ENCODE results near the gene HS3ST4.
"Not testable (repeated sequence)": the region's sequence is repeated elsewhere in the genome, so short reads cannot be mapped to it uniquely, and the experiment has no call there.

Gene HS3ST4

GRCh38 chr16:26071101-26071866 lies 379.5 kb downstream of the HS3ST4 start:
- in situ Hi-C loops (cut with MboI; ENCODE audit: low sequenced_read_pairs): no loop called here

- in situ Hi-C loops (cut with MboI; ENCODE audit: low sequenced_read_pairs): no loop called here
These were observed 387.1 kb downstream of the HS3ST4 start for GRCh38 chr16:26078716-26079355.

GRCh38 chr16:26087091-26087490 lies 395.3 kb downstream of the HS3ST4 start:
- in situ Hi-C loops (cut with MboI; ENCODE audit: low sequenced_read_pairs): no loop called here

DNA sequence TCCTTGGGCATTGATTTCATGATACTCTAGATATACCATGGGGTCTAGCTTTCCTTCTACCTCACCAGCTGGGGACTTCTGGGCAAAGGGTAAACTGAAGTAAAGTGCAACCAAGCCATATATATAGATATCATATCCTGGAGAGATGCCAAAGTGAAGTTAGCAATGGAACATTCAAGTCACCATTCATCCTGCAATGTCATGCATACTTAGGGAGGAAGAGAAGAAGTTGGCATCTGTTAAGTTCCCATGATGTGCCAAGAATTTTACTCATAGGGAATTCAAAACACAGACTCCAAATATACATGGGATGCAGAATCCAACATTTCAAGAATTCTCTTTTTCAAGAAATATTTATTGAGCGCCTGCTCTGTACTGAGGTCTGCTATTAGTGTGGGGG lies 399.8 kb downstream of the HS3ST4 start:
- in situ Hi-C loops (cut with MboI; ENCODE audit: low sequenced_read_pairs): no loop called here

DNA sequence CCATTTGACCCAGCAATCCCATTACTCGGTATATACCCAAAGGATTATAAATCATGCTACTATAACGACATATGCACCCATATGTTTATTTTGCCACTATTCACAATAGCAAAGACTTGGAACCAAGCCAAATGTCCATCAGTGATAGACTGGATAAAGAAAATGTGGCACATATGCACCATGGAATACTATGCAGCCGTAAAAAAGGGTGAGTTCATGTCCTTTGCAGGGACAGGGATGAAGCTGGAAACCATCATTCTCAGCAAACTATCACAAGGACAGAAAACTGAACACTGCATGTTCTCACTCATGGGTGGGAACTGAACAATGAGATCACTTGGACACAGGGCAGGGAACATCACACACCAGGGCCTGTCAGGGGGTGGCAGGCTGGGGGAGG lies 406.4 kb downstream of the HS3ST4 start:
- in situ Hi-C loops (cut with MboI; ENCODE audit: low sequenced_read_pairs): not testable (repeated sequence)

DNA sequence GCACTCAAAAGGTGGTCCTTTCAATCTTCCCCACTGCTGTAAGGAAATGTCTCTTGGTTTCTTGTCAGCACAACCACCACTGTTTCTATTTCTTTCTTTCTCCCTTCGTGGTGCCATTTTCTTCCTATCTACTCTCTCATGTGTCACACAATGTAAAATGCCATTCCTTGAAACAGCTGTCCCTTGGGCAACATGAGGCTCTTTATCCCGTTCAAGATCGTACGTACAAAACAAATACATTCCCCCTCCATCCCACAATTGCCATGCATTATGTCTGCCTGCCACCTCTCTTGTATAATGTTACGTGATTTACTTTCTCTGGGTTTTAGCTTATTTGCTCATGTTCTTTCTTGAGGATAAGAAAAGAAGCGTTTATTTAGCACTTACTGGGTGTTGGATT lies 410.6 kb downstream of the HS3ST4 start:
- in situ Hi-C loops (cut with MboI; ENCODE audit: low sequenced_read_pairs): no loop called here

GRCh38 chr16:26108836-26109505 lies 417.2 kb downstream of the HS3ST4 start:
- in situ Hi-C loops (cut with MboI; ENCODE audit: low sequenced_read_pairs): no loop called here

DNA sequence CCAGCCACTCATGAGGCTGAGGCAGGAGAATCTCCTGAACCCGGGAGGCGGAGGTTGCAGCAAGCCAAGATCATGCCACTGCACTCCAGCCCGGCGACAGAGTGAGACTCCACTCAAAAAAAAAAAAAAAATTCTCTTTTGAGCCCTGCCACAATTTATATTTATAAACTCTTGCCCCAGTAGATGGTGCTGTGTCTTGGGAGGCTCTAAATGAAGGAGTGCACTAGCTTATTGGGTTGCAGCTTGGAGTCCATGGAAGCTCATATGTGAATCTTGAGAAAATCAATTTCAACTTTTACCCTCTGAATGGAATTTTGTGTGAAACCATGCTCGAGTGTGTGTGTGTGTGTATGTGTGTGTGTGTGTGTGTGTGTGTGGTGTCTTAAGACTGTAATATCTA lies 420.1 kb downstream of the HS3ST4 start:
- in situ Hi-C loops (cut with MboI; ENCODE audit: low sequenced_read_pairs): no loop called here

DNA sequence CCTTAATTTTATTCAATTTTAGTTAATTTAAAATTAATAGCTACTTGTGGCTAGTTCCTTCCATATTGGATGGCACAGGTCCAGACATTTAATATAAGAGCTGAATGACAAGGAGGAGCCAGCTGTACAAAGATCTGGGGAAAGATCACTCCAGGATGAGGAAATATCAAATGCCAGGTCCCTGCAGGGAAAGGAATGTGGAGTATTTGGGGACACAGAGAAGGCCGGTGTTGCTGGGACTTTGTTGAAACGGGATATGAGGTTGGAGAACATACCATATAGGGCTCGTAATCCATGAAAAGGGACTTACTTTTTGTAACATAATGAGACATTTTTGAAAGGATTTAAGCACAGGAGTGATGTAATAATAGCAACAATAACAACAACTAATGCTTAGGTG lies 426.8 kb downstream of the HS3ST4 start:
- in situ Hi-C loops (cut with MboI; ENCODE audit: low sequenced_read_pairs): no loop called here

GRCh38 chr16:26120729-26121128 lies 429.0 kb downstream of the HS3ST4 start:
- in situ Hi-C loops (cut with MboI; ENCODE audit: low sequenced_read_pairs): no loop called here

DNA sequence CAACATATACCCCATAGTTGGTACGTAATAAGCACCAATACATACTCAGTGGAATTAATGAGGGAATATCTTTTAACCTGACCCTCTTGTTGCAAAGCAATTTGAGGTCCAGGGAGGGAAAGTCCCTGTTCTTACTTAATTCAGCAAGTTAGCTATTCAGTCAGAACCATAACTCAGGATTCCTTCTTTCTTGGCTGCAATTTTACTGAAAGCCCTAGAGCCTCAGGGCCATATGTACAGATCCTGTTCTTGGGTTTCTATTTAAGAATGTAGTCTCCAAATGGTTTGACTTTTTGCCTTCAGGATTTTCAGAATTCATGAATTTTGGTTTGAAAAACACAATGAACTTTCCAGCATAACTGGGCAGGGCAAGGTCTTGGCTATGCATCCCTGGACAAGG lies 436.5 kb downstream of the HS3ST4 start:
- in situ Hi-C loops (cut with MboI; ENCODE audit: low sequenced_read_pairs): no loop called here

GRCh38 chr16:26129997-26130396 lies 438.2 kb downstream of the HS3ST4 start:
- in situ Hi-C loops (cut with MboI; ENCODE audit: low sequenced_read_pairs): no loop called here

DNA sequence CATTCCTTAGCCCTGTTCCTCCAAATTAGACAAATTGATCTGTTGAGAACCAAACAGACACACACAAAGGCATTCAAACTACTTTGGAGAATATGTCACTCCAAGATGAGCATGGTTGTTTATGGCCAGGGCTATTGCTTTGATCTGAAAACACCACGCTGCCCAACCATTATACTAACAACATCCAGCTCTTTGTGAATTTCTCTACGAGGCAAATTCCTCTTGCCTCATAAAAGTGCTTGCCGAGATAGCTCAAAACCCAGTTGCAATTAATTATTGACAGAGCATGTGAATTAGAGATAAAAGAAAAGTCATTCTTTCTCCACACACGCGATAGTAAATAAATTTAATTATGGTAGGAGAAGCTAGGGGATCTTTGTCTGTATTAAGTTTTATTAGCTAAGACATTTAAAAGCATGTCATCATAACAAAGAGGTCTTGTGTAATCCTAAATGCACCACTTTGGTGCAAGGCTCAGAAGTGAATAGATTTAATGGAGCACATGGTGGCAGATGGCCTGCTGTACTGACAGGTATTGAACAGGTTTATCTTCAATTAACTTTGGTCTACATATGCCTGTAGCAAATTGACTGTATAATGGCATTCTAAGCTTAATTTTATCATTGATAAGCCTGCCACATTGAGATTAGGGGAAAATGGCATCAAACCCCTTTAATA lies 441.8 kb downstream of the HS3ST4 start:
- in situ Hi-C loops (cut with MboI; ENCODE audit: low sequenced_read_pairs): no loop called here

DNA sequence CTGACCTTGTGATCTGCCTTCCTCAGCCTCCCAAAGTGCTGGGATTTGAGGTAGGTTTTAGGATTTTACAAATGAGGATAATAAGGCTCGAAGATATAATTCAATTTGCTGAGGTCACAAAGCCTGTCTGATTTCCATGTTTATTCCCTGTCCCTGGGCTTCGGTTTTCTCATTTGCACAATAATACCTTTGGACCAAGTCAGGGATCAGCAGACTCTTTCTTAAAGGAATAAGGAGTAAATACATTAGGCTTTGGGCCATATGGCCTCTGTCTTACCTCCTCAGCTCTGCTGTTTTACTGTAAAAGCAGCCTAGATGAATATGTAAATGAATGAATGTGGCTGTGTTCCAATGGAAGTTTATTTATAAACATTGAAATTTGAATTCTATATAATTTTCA lies 442.8 kb downstream of the HS3ST4 start:
- in situ Hi-C loops (cut with MboI; ENCODE audit: low sequenced_read_pairs): no loop called here

GRCh38 chr16:26137956-26138355 lies 446.2 kb downstream of the HS3ST4 start:
- in situ Hi-C loops (cut with MboI; ENCODE audit: low sequenced_read_pairs): no loop called here

DNA sequence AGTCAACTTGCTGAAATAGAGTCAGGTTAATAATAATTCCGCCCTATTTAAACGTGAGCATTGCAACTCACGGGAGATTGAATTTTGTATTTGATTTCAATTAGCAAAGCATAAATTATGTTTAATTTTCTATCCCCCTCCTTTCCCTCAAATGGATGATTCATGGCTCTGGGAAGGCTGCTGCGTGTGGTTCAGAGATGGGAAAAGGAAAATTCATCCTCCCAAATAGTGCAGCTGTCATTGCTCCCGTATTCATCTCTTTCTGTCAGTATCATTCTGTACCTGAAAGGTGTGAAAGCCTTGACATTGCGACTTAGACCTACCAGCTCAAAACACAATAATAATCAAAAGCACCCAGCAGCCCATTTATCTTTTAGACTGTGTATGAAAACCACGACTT lies 447.3 kb downstream of the HS3ST4 start:
- in situ Hi-C loops (cut with MboI; ENCODE audit: low sequenced_read_pairs): no loop called here

DNA sequence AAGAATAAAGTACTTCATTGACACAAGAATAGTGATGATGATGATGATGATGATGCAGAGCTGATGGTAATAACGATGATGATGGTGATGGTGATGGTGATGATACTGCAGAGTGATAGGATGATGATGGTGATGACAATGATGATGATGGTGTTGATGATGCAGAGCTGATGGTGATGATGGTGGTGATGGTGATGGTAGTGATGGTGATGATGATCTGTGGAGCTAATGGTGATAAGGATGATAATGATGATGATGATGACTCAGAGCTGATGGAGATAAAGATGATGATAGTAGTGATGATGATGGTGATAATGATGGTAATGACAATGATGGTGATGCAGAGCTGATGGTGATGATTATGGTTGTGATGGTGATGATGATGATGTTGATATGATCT lies 448.1 kb downstream of the HS3ST4 start:
- in situ Hi-C loops (cut with MboI; ENCODE audit: low sequenced_read_pairs): no loop called here

- in situ Hi-C loops (cut with MboI; ENCODE audit: low sequenced_read_pairs): no loop called here
These were observed 457.8 kb downstream of the HS3ST4 start for GRCh38 chr16:26149364-26150190.

GRCh38 chr16:26155221-26155620 lies 463.5 kb downstream of the HS3ST4 start:
- in situ Hi-C loops (cut with MboI; ENCODE audit: low sequenced_read_pairs): no loop called here

GRCh38 chr16:26157319-26157718 lies 465.6 kb downstream of the HS3ST4 start:
- in situ Hi-C loops (cut with MboI; ENCODE audit: low sequenced_read_pairs): no loop called here
